Fibroblast of upper back skin (primary cell): ENCODE data around the gene VPS13C.
"Not testable (repeated sequence)": the region's sequence is repeated elsewhere in the genome, so short reads cannot be mapped to it uniquely, and the experiment has no call there.

Experiments
- DNase-seq: peaks from one replicate; pipeline ENCODE4 v3.0.0-alpha.2; 2013

VPS13C gene

DNA sequence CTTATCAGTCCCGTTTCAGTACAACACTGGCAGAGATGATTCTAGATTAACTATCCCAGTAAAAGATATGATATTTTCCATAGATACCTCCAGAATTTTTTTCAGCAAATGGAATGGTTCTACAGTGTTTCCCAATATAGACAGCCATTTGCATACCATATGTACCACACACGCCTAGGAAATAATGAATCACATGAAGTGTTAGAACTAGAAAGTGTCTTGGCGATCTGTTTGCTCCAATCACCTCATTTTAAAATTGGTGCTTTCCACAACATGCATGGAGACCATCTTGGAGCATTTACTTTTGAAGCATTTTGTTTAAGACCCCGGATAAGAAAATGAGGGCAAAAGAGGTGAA is 8.5 kb upstream of the VPS13C start:
- DNase-seq: peak; percentile 47

DNA sequence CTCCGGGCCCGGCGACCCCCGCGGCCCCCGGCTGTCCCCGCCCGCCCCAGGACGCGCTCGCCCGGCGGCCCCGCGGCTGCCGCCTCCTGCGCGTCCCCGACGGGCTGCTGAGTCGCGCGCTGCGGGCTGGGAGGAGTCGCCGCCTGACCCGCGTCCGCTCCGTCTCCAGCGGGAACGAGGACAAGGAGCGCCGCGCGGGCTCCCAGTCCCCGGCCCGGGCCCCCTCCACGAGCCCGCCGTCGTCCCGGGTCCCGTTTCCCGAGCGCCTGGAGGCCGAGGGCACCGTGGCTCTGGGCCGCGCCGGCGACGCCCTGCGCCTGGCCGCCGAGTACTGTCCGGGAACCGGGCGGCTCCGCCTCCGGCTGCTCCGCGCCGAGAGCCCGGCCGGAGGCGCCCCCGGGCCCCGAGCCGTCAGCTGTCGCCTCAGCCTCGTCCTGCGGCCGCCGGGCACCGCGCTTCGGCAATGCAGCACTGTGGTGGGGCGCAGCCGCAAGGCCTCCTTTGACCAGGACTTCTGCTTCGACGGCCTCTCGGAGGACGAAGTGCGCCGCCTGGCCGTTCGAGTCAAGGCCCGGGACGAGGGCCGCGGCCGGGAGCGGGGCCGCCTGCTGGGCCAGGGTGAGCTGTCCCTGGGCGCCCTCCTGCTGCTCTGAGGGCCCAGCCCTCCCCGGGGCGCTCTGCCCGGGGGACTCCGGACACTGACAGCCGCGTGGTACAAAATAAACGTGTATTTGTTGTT is 8.0 kb upstream of the VPS13C start:
- peak; percentile 10 for DNase-seq

DNA sequence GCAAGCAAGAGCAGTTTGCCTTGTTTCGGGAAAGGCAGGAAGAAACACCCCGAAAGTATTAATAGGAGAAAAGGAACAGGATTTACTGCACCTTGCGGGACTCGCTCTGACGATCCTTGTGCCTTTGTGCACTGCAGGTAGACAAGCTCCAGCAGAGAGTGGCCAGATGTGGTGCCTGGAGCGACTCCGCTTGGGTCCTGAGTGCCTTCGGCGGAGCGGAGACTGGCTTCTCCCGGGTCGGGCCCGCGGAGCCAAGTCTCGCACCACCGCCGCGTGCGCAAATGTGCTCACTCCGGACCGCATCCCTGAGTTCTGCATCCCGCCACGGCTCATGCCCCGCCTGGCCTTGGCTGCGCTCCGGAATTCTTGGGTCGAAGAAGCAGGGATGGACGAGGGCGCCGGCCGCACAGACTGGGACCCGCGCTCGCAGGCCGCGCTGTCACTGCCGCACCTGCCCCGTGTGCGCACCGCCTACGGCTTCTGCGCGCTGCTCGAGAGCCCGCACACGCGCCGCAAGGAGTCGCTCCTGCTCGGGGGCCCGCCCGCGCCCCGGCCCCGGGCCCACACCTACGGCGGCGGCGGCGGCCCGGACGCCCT is 7.3 kb upstream of the VPS13C start:
- no peak for DNase-seq

DNA sequence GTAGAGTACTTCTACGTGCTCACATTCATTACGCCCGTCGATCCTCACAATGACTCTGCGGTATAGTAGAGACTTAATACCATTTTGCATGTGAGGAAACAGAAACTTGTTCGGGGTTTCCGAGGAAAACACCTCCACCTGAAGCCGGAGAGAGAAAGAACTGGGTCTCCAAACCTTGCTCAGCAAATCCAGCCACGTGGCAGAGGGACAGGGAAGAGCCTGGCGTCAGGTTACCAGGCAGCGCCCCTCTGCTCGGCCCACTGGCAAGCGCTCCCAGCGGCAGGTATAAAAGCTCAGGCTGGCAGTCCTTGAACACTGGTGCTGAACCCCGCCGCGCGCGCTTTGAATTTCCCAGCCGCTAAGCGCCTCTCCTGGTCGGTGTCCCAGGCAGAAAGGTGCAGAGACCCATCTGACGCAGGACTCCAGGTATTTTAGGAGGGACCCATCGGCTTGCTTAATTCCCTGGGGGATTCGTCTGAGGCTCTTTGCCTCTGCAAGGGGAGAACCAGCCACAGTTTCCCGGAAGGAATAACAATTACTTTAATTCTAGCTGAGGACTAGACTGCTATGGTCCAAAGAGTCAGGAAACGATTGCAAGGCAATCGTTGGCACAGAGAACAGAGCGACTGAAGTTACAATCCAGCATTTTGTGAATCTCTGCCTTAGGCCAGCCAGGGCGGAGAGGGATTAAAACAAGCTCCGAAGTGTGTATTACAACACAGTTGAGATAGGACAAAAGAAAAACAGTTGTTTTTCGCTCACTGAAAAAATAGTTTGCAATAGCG is 6.6 kb upstream of the VPS13C start, which contains the start of gene C2CD4A:
Gene C2CD4A, plus strand, starts transcription at position 315 of the 785 bp plus-strand sequence. CDS start 637 bp downstream, outside the sequence.
- DNase-seq: peak; percentile 35

DNA sequence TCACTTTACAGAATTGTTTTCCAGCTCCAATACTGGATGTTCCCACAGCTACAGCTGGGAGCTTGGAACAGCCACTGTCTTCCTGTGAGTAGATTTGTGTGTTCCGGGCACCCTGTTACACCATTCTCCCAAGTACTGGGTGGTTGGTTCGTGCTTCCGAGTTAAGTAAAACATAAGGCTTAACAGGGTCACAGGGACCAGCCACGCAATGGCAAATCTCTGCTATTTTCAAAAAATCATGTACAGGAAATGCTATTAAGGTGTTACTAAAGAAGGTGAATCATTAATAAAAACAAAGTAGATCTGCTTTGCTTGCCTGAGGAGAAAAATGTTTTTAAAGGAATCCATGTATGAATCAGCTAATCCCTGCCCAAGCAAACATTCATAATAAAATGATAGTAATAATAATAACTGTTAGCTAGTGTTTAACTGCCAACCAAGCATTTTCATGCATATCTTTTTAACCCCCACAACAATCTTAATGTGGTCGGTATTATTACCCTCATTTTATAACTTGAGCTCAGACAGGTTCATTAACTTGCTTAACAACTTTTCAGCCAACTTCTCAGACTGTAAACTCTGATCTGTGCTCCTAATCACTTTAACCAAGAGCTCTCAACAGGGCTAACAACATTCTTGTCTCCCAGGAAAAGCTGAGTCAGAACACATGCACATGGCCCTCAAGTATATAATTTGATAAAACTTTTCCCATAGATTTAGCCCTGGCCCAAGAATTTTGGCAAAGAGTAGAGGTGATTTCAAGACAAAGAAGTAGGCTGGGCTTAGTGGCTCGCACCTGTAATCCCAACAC is 3.8 kb upstream of the VPS13C start:
- no peak for DNase-seq

DNA sequence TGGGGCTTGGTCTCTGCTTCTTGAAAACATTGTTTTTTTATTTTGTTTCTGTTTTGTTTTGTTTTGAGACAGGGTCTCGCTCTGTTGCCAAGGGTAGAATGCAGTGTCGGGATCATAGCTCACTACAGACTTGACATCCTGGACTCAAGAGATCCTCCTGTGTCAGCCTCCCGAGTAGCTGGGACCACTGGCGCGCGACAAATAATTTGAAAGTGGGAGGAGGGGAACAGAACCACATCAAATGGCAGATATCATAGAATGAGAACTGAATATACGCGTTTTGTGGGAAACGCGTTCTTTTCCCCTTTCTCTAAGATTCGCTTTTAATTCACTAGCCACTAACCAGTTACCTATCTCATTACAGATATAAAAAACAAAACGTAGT is 641 bp upstream of the VPS13C start:
- DNase-seq: no peak

DNA sequence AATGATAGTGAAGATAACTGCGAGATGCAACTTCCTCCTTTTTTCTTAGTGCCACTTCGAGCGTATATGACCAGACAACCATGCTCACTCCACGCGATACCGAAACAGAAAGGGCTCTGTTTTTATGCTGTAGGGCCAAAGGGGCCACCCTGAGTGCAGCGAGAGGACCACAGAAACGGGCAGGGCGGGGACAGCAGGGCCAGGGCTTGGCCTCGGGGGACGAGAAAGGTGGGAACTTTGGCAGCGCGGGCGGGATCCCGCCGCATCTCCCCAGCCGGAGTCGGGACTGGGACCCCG is 483 bp downstream of the VPS13C start:
- DNase-seq: peak; percentile 30

DNA sequence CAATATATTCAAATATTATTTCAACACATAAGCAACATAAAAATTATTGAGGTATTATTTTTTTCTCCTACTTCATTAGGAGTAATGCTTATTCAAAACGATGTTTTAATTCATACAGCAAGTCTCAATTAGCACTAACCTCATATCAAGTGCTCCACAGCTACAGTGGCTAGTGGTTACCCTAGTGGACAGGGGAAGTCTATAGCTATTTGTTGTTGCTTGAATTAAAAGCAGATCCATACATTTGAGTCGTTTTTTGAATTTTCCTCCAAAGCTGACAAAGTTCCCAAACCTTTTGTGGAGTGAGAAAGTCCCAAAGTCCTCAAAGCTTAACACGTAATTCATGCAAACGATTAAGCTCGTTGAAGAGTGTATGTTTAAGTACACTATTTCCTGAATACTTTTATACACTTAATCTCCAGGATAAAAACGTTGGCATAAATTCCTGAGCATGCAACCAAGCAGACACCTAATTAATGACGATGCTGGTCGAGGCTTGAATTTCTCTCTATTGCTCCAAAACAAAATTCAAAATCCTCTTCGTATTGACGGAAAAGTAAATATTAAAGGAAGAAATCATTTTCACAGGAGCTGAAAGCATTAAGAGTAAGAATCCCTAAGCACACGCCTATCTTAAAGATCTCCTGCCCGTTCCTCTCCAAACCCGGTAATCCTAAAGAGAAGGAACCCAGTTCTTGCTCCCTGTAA is 985 bp downstream of the VPS13C start:
- DNase-seq: no peak

DNA sequence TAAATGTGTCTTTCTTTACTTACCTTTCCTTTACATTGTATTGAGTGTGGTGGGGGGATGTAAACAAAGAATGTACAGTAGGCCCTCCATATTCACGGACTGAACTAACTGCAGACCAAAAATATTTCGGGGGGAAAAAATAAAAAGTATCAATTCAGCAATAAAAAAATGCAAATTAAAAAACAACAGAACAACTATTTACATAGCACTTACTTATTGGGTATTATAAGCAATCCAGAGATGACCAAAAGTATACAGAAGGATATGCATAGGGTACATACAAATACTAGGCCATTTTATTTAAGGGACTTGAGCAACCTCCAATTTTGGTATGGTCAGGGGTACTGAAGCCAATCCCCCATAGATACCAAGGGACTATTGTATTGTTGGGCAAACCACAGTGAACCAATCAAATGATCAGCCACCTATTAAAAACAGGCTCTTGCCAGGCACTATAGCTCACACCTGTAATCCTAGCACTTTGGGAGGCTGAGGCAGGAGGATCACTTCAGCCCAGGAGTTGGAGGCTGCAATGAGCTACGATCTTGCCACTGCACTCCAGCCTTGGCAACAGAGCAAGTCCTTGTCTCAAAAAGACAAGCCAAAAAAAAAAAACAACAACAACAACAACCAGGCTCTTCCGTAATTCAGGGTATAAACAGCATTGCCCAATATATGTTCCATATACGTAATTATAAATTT is 1.8 kb downstream of the VPS13C start:
- no peak for DNase-seq

DNA sequence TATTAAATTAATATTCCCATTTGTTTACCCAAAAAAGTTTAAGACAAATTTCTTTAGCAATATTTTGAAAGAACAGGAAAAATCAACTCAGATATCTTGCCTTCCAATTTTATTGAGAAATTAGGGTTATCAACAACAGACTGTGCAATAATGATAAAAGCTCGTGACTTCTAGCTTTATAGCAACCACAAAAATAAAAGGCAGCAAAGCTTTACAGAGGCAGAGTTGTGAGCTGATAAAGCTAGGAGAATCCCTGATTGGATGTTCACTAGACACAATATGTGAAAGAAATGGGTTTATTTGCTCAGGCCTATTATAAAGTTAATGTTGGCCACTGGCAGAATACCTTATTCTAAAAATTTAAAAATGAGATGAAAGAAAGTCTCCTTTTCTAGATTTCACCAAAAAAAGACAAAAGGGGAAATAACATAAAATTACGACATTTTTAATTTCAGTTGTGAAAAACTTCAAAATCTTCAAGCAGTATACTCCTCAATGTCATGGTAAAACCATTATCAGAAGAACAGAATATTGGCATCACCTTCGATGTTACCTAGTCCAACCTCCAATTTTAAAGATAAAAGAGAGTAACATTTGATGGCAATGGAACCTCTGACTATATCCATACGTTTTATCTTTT is 2.8 kb downstream of the VPS13C start:
- DNase-seq: no peak

DNA sequence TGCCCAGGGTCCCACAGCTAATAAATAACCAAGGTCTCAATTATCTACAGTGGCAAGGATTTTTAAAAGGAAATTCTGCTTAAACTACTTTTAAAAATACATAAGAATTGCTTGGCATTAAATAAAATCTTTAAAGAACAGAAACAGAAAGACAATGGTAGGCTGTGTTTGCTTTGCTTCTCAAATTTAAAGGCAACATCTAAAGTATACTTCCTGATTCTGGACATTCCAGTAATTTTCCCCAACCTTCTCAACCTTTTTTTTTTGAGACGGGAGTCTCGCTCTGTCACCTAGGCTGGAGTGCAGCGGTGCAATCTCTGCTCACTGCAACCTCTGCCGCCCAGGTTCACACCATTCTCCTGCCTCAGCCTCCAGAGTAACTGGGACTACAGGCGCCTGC is 5.3 kb downstream of the VPS13C start:
- DNase-seq: no peak

DNA sequence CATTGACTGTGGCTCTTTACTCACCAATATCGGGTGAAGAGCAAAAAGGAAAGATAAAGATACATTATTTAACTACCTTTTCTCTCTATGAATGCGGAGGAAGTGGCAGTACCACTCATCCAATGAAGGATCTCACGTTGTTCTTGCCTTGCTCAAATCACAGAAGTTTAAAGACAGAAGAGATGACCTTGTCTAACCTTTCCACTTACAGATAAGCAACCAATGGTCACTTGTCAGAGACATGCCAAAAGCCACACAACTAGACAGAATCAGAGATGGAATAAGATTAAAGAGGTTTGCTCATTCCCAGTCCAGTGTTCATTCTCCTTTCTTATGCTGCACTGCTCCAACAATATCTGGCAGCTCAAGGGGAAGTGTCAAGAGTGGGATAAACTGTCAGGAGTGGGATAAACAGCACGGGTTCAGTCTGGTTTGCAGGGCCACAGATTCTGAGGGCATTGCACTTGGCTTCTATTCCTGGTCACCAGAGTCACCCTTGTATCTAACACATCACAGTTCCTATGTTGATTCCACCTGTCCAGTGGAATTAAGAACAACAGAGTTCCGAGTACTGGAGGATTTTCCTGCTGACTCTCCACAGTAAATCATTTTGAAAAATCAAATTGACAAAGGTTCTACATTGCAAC is 6.7 kb downstream of the VPS13C start:
- no peak for DNase-seq

DNA sequence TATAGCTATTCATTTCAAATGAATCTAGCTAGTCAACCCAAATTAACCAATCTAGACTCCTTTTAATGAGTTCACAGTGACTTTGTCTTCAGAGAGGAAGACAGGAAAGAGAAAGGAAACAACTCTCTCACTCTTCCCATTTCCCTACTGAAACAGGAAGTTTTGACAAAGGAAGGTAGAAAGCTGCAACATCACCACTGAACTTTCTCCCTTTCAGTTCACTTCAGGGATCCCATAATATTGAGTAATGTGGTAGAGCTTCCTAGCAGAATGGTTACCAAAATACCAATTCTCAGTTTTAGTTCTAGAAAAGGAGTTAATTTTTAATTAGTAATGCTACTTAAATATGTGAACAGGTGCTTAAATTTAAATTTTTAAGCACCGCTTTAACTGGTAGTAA is 7.5 kb downstream of the VPS13C start:
- no peak for DNase-seq

DNA sequence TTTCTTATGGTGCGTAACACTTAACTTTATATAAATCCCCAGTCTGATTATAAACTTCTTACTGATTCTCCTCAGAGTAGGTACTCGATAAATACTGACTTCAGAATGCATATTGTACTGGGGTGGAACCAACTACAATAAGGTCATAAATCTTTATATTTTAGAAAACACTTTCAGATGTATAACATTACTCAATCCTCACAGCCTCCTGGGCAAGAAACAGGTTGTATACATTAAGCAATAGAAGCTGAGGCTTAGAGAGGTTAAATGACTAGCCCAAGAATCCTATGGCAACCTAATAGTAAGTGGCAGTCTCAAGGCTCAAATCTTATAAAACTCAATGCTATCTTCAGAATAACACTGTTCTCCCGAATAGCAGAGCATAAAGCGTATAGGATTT is 9.1 kb downstream of the VPS13C start:
- no peak for DNase-seq

DNA sequence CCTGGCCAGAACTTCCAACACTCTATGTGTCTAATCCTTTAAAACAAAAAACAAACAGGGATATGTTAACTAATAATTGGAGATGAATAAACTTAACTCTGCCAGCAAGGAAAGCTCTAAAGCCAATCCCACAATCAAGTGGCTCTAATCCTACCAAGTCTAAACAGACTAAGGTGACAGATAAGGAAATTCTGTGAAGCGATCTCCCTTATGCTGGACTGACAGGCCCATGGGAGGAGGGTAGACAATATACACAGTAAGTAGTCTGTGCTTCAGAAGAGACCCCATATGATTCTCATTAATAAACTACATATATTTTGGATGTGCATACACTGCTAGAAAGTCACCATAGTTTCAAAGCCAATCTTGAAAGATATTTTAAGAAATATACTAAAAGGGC is 10.1 kb downstream of the VPS13C start:
- DNase-seq: no peak

DNA sequence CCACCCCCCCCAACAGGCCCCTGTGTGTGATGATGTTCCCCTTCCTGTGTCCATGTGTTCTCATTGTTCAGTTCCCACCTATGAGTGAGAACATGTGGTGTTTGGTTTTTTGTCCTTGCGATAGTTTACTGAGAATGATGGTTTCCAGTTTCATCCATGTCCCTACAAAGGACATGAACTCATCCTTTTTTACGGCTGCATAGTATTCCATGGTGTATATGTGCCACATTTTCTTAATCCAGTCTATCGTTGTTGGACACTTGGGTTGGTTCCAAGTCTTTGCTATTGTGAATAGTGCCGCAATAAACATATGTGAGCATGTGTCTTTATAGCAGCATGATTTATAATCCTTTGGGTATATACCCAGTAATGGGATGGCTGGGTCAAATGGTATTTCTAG is 12.0 kb downstream of the VPS13C start:
- DNase-seq: not testable (repeated sequence)

DNA sequence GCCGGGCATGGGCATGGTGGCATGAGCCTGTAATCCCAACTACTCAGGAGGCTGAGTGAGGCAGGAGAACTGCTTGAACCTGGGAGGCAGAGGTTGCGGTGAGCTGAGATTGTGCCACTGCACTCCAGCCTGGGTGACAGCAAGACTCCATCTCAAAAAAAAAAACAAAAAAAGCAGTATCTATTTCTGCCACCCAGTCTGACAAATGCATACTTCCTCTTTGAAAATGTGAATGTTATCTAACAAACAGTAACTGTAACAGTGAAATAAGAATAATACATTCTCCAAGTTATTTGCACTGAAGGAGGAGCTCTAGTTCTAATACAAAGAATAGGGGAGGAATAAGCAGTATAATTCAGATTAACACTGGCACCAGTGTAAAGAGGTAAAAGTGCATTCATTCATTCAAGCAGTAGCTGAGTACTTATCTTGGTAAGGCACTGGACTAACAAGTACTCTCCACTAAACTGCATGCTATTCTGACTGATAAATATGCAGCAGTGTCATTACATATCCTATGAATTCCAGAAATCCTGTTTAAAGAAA is 12.9 kb downstream of the VPS13C start:
- DNase-seq: no peak

DNA sequence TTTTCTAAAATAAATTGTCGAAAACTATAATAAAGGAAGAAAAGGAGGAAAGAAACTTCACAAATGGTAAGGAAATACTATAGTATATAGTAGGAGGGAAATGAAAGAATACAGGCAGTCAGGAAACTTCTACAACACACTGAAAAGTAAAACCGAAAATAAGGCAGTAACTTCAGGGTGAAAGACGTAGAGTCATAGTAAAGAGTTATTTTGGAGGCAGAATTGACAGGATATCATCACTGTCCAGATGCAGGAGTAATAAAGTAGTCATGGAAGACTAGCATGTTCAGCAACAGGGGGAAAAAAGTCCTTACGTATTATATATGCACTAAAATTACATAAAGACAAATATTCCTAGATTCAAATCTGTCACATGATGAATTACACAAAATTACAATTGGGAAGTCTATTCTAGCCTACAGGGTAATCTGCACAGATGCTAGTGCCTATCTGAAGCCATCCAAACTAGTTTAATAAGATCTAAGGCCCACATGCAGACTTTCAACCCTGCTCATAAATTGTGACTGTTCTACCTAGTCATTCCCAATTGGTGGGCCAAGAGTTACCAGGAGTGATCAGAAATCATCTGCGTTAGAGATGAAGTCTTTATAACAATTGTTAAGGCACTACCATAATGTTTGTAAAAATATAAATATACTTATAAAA is 14.0 kb downstream of the VPS13C start:
- DNase-seq: no peak

DNA sequence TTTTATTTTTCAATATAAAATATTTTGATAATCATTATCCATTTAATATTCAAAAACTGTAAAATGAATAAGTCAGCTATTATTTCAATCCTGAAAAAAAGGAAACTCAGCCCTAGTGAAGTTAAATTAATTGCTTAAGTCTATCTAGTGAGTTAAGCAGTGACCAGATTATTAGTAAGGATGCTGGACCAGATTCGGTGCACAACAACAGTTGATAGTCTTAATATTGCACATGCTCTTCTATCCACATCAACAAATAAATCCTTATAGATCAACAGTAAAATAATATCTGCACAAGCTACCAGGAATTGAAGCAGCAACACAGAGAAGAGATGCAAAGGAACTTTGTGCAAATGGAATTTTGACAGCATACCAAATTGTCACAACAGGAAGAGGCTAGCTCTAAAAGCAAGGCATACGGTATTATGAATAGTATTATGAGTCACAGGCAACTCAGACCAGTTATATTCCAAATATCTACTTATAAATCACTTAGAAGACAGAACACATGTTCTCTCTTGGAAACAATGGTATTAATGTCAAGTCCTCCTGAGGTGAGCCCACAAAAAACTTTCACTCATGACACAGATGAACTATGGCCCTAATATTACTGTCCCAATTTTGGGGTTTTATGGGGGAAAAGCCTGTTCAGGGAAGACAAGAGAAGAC is 24.9 kb downstream of the VPS13C start:
- DNase-seq: peak; percentile 84

DNA sequence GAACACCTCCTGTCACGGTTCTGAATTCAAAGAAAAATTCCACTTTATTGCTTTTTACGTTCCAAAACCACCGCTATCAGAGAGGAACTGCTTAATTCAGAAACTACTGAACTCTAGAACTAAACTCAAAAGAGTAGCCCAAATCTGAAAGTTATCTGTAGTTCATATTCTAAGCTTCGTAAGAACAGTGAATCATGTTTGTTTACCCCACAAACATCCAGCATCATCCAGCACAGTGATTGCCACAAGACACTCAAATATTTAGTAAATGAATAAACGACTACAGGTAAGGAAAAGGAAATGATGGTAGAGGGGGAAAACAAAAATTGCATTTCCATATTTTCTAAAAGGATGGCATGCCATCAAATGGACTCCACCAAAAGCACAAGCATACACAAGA is 32.3 kb downstream of the VPS13C start:
- DNase-seq: no peak
